ENCODE measurements around the gene KRT77. TPM values are rescaled to one million over a fixed set of nuclear protein-coding genes. Genes with fewer than 3 reads are reported as not detected.

Gene KRT77
- total and polyA plus RNA-seq, 10 of the 15 experiments (the other 5 are each of a cell fraction or from before 2014, with no cell fraction given), result not detected

GRCh38 chr12:52740584-52740983 lies 37.3 kb upstream of the KRT77 start (continued):
- no peak for TF ChIP-seq ZNF687 (IDR thresholded peaks at IDR 0.05)

- no peak for ATAC-seq
- in situ Hi-C loops (cut with MboI), result no loop called here
- BruUV-seq (replicated peaks), result no TSS peak
- H3K4me1 ChIP-seq (ENCODE audit: control insufficient read depth, insufficient read depth, low read length), result no peaks in the 10 kb centered on the region
- ChIA-PET RAD21 (ENCODE audit: unreplicated experiment) (no interaction called here), SMC1A (ENCODE audit: uncharacterized antibody, unreplicated experiment) (no interaction called here), CTCF (no interaction called here), POLR2A (no interaction called here)
- H3K4me2 ChIP-seq (ENCODE audit: control insufficient read depth, insufficient read depth), result no peak overlapping the region
- no peak for DNase-seq (ENCODE audit: low read depth, low spot score)
- intact Hi-C loops (cut with micrococcal nuclease; ENCODE audit: unreplicated experiment), result no loop called here
- H3K27ac ChIP-seq (ENCODE audit: control insufficient read depth, insufficient read depth), result no peak overlapping the region
- H2AFZ ChIP-seq (ENCODE audit: control insufficient read depth, low read depth, low read length), result no peak overlapping the region
- no peak for FAIRE-seq
- H3K27me3 ChIP-seq (replicated peaks in 1 of 2; ENCODE audit: control insufficient read depth in 2 of 2, insufficient read depth in 2 of 2, low read length in 1 of 2), result no peaks in the 10 kb centered on the region; a peak in 1 of 4 replicates
- no peaks in the 10 kb centered on the region for H3K79me2 ChIP-seq (ENCODE audit: control insufficient read depth, insufficient read depth, low read length)
- H3K4me3 ChIP-seq, result no peak overlapping the region
- H3K9ac ChIP-seq (ENCODE audit: control insufficient read depth, insufficient read depth, low read length), result no peak overlapping the region
- H3K36me3 ChIP-seq (ENCODE audit: control insufficient read depth in 2 of 2, insufficient read depth in 2 of 2, low read length in 1 of 2), result no peaks in the 10 kb centered on the region
- no peaks in the 10 kb centered on the region for H3K9me3 ChIP-seq (replicated peaks; ENCODE audit: control insufficient read depth, insufficient read depth, low read length)
- no peaks in the 10 kb centered on the region for H4K20me1 ChIP-seq (ENCODE audit: control insufficient read depth, insufficient read depth)
- no peak for TF ChIP-seq KDM1A (IDR thresholded peaks at IDR 0.05; ENCODE audit: borderline replicate concordance)
- no peak for TF ChIP-seq BCL3 (IDR thresholded peaks at IDR 0.05; ENCODE audit: borderline replicate concordance, insufficient read depth, low read depth, low read length, poor library complexity, severe bottlenecking)
- no peak for TF ChIP-seq ZNF592 (IDR thresholded peaks at IDR 0.05)
- TF ChIP-seq NR2F1 (conservative IDR thresholded peaks at IDR 0.05), result no peak
- TF ChIP-seq NFXL1 (IDR thresholded peaks at IDR 0.05; ENCODE audit: borderline replicate concordance), result no peak
- TF ChIP-seq, protein P1, sequence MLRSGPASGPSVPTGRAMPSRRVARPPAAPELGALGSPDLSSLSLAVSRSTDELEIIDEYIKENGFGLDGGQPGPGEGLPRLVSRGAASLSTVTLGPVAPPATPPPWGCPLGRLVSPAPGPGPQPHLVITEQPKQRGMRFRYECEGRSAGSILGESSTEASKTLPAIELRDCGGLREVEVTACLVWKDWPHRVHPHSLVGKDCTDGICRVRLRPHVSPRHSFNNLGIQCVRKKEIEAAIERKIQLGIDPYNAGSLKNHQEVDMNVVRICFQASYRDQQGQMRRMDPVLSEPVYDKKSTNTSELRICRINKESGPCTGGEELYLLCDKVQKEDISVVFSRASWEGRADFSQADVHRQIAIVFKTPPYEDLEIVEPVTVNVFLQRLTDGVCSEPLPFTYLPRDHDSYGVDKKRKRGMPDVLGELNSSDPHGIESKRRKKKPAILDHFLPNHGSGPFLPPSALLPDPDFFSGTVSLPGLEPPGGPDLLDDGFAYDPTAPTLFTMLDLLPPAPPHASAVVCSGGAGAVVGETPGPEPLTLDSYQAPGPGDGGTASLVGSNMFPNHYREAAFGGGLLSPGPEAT (IDR thresholded peaks at IDR 0.05; ENCODE audit: low read depth), result no peak
- no peak for TF ChIP-seq HCFC1 (IDR thresholded peaks at IDR 0.05; ENCODE audit: low read length)
- TF ChIP-seq ASH2L (IDR thresholded peaks at IDR 0.05; ENCODE audit: borderline replicate concordance, low read depth), result no peak
Observed at GRCh38 chr12:52739963-52740362, 36.6 kb upstream of the KRT77 start.

All from GM12878 (cell line).